ENCODE results near the gene CCR8. TPM values are rescaled to one million over a fixed set of nuclear protein-coding genes. Genes with fewer than 3 reads are reported as not detected.

CCR8 gene
- total and polyA plus RNA-seq, 3 experiments from 2014 or later: 2.1 to 5.3 (median 2.9) TPM

GRCh38 chr3:39287216-39288164, 42.0 kb upstream of the CCR8 start:
- H3K27ac ChIP-seq (ENCODE audit: low read depth, low read length): no peak overlapping the region
- no peaks in the 10 kb centered on the region for H3K9me3 ChIP-seq (ENCODE audit: low read length)
- Mint-ChIP-seq H3K36me3 (no peaks in the 10 kb centered on the region), H3K27ac (peak overlapping the region in 3 of 8 donors; percentile 9 to 83 (median 16)), H3K4me1 (peaks cover 21 to 52% (median 34%) of the 10 kb centered on the region in 3 donors), H3K27me3 (no peaks in the 10 kb centered on the region), H3K9me3 (no peaks in the 10 kb centered on the region), H3K4me3 (no peak overlapping the region)
- H3K4me3 ChIP-seq (ENCODE audit: low read length): no peak overlapping the region
- no peaks in the 10 kb centered on the region for H3K36me3 ChIP-seq (ENCODE audit: insufficient read depth, low read length)
- CTCF ChIA-PET: interaction anchor here (0.6 to 12.0 kb wide), 61 partner anchors 10 to 1782 kb away, joined by 3 to 253 read pairs (median 5); partner anchors contain the start of genes CX3CR1, GORASP1, SCN11A and TTC21A
- DNase-seq: no peak
- H3K4me1 ChIP-seq (ENCODE audit: insufficient read depth, low read length): peaks cover 13% of the 10 kb centered on the region
- POLR2A ChIA-PET: no interaction called here
- no peaks in the 10 kb centered on the region for H3K27me3 ChIP-seq (ENCODE audit: insufficient read depth, low read length, poor library complexity, severe bottlenecking)

DNA sequence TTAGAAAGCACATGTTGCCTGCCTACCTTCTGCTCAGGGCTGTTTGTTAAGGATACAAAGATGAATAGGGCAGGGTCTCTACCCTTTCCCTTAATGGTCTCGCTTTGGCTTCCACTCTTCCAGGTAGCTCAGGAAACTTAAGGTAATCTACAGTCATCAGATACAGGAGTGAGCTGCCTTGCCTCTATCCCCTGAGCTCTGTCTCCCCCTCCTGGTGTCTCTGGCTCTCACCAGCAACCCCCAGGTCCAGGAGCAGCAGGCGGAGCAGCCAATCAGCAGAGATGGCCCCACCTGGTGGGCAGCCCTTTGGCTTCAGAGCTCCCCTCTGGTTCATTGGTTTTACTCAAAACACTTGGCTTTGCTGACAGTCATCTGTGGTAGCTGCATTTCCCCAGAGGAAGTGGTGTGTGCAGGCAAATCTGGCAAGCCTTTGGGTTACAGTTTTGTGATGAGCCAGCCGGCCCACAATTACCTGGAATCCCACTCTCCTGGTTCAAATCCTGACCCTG, 41.2 kb upstream of the CCR8 start:
- H3K27ac Mint-ChIP-seq: peak overlapping the region in 7 of 8 donors; percentile 9 to 87 (median 72)
- ChIA-PET POLR2A (no interaction called here), CTCF (interaction anchor here (0.7 to 12.0 kb wide), 64 partner anchors 9 to 256 kb away, joined by 3 to 253 read pairs (median 4); partner anchors contain the start of genes CX3CR1, GORASP1, SCN11A and TTC21A)
- Histone ChIP-seq H3K4me1 (ENCODE audit: insufficient read depth, low read length) (peaks cover 13% of the 10 kb centered on the region), H3K4me3 (ENCODE audit: low read length) (no peak overlapping the region), H3K27ac (ENCODE audit: low read depth, low read length) (no peak overlapping the region), H3K36me3 (ENCODE audit: insufficient read depth, low read length) (no peaks in the 10 kb centered on the region), H3K27me3 (ENCODE audit: insufficient read depth, low read length, poor library complexity, severe bottlenecking) (no peaks in the 10 kb centered on the region), H3K9me3 (ENCODE audit: low read length) (no peaks in the 10 kb centered on the region)
- DNase-seq: peak; percentile 71 to 86 (median 73)
- peaks cover 17 to 45% (median 32%) of the 10 kb centered on the region in 3 donors for H3K4me1 Mint-ChIP-seq
- H3K27me3 Mint-ChIP-seq: peaks cover 0 to 2% of the 10 kb centered on the region in 2 donors
- no peaks in the 10 kb centered on the region for H3K36me3 Mint-ChIP-seq
- no peak overlapping the region for H3K4me3 Mint-ChIP-seq
- H3K9me3 Mint-ChIP-seq: no peaks in the 10 kb centered on the region

- Mint-ChIP-seq H3K27me3 (peaks cover 0 to 2% of the 10 kb centered on the region in 2 donors), H3K9me3 (no peaks in the 10 kb centered on the region), H3K36me3 (no peaks in the 10 kb centered on the region), H3K4me3 (no peak overlapping the region), H3K27ac (peak overlapping the region in 4 of 8 donors; percentile 47 to 79 (median 72)), H3K4me1 (peaks cover 17 to 45% (median 32%) of the 10 kb centered on the region in 3 donors)
- POLR2A ChIA-PET: no interaction called here
- Histone ChIP-seq H3K27me3 (ENCODE audit: insufficient read depth, low read length, poor library complexity, severe bottlenecking) (no peaks in the 10 kb centered on the region), H3K36me3 (ENCODE audit: insufficient read depth, low read length) (no peaks in the 10 kb centered on the region), H3K4me1 (ENCODE audit: insufficient read depth, low read length) (peaks cover 13% of the 10 kb centered on the region), H3K27ac (ENCODE audit: low read depth, low read length) (no peak overlapping the region), H3K9me3 (ENCODE audit: low read length) (no peaks in the 10 kb centered on the region), H3K4me3 (ENCODE audit: low read length) (no peak overlapping the region)
- no peak for DNase-seq
- CTCF ChIA-PET: interaction anchor here (0.6 to 12.0 kb wide), 50 partner anchors 8 to 252 kb away, joined by 3 to 253 read pairs (median 5); partner anchors contain the start of genes CX3CR1, GORASP1, SCN11A and TTC21A
Measured at GRCh38 chr3:39289107-39289506, 40.4 kb upstream of the CCR8 start.

DNA sequence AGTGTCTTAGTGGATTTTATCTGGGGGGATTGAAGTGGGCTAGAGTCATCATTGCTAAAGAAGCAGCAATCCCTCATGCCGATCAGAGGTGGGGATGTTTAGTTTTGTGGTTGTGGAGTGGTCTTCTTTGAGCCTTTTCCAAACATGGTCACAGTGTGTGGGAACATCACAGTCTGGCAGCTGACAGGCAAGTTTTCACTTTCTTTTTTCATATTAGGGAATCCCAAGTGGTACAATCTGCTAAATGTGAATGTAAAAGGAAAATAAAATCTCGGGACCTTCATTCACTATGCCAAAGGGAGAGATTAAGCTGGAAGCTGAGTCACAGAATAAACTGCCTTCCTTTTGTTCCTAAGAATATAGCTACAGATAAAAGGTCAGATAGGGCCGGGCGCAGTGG, 39.3 kb upstream of the CCR8 start:
- H3K27me3 Mint-ChIP-seq: peaks cover 0 to 2% of the 10 kb centered on the region in 2 donors
- H3K4me1 Mint-ChIP-seq: peaks cover 14 to 48% (median 32%) of the 10 kb centered on the region in 3 donors
- no peaks in the 10 kb centered on the region for H3K9me3 Mint-ChIP-seq
- Histone ChIP-seq H3K9me3 (ENCODE audit: low read length) (no peaks in the 10 kb centered on the region), H3K4me3 (ENCODE audit: low read length) (no peak overlapping the region), H3K27ac (ENCODE audit: low read depth, low read length) (no peak overlapping the region), H3K36me3 (ENCODE audit: insufficient read depth, low read length) (no peaks in the 10 kb centered on the region), H3K27me3 (ENCODE audit: insufficient read depth, low read length, poor library complexity, severe bottlenecking) (no peaks in the 10 kb centered on the region), H3K4me1 (ENCODE audit: insufficient read depth, low read length) (peaks cover 17% of the 10 kb centered on the region)
- no peaks in the 10 kb centered on the region for H3K36me3 Mint-ChIP-seq
- POLR2A ChIA-PET: interaction anchor here (0.6 kb wide), 2 partner anchors 28 to 124 kb away, joined by 3 to 4 read pairs; no protein-coding TSS in a partner anchor
- CTCF ChIA-PET: interaction anchor here (0.6 to 12.0 kb wide), 16 partner anchors 11 to 204 kb away, joined by 3 to 253 read pairs (median 4); partner anchors contain the start of genes CX3CR1 and XIRP1
- no peak overlapping the region for H3K4me3 Mint-ChIP-seq
- no peak for DNase-seq
- peak overlapping the region in 4 of 8 donors; percentile 13 to 56 (median 32) for H3K27ac Mint-ChIP-seq

GRCh38 chr3:39291903-39292329, 37.6 kb upstream of the CCR8 start:
- Mint-ChIP-seq H3K27ac (peak overlapping the region in 3 of 8 donors; percentile 56 to 78 (median 78)), H3K4me3 (no peak overlapping the region), H3K4me1 (peaks cover 14 to 53% (median 32%) of the 10 kb centered on the region in 3 donors), H3K9me3 (peaks cover 0 to 2% (median 0%) of the 10 kb centered on the region in 5 donors), H3K27me3 (peaks cover 3 to 6% of the 10 kb centered on the region in 2 donors), H3K36me3 (no peaks in the 10 kb centered on the region)
- ChIA-PET CTCF (interaction anchor here (0.6 to 12.0 kb wide), 47 partner anchors 10 to 770 kb away, joined by 3 to 253 read pairs (median 5); partner anchors contain the start of genes CX3CR1 and XIRP1), POLR2A (no interaction called here)
- peak; percentile 51 to 77 (median 66) for DNase-seq
- no peaks in the 10 kb centered on the region for H3K9me3 ChIP-seq (ENCODE audit: low read length)
- no peaks in the 10 kb centered on the region for H3K36me3 ChIP-seq (ENCODE audit: insufficient read depth, low read length)
- no peak overlapping the region for H3K27ac ChIP-seq (ENCODE audit: low read depth, low read length)
- H3K4me1 ChIP-seq (ENCODE audit: insufficient read depth, low read length): peaks cover 17% of the 10 kb centered on the region
- no peak overlapping the region for H3K4me3 ChIP-seq (ENCODE audit: low read length)
- H3K27me3 ChIP-seq (ENCODE audit: insufficient read depth, low read length, poor library complexity, severe bottlenecking): no peaks in the 10 kb centered on the region

DNA sequence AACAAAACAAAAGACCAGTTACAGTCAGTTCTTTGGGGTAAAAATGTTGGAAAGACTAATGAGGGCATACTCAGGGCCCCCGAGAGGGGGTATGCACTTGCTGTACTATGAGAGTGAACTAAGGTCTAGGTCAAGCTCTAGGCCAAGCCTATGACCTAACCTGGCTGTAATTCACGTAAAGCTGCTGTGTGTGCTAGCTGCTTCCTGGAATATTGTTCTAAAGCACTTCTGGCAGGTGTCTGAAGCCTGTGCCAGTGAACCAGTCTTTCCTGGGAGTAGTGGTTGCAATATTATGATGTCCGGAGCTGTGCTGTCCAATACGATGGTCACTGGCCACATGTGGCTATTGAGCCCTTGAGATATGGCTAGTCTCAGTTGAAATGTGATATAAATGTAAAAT, 36.5 kb upstream of the CCR8 start:
- no peak overlapping the region for H3K27ac ChIP-seq (ENCODE audit: low read depth, low read length)
- no peak overlapping the region for H3K4me3 ChIP-seq (ENCODE audit: low read length)
- H3K4me3 Mint-ChIP-seq: no peak overlapping the region
- peaks cover 0 to 4% (median 3%) of the 10 kb centered on the region in 5 donors for H3K9me3 Mint-ChIP-seq
- peaks cover 3 to 7% of the 10 kb centered on the region in 2 donors for H3K27me3 Mint-ChIP-seq
- H3K36me3 Mint-ChIP-seq: peaks cover 0 to 4% (median 0%) of the 10 kb centered on the region in 3 donors
- ChIA-PET CTCF (interaction anchor here (0.9 to 12.0 kb wide), 17 partner anchors 14 to 200 kb away, joined by 3 to 253 read pairs (median 6); partner anchors contain the start of genes GORASP1, TTC21A and XIRP1), POLR2A (no interaction called here)
- no peaks in the 10 kb centered on the region for H3K9me3 ChIP-seq (ENCODE audit: low read length)
- H3K4me1 Mint-ChIP-seq: peaks cover 14 to 45% (median 28%) of the 10 kb centered on the region in 3 donors
- no peaks in the 10 kb centered on the region for H3K27me3 ChIP-seq (ENCODE audit: insufficient read depth, low read length, poor library complexity, severe bottlenecking)
- peaks cover 16% of the 10 kb centered on the region for H3K4me1 ChIP-seq (ENCODE audit: insufficient read depth, low read length)
- peak overlapping the region in 1 of 8 donors; percentile 29 for H3K27ac Mint-ChIP-seq
- no peaks in the 10 kb centered on the region for H3K36me3 ChIP-seq (ENCODE audit: insufficient read depth, low read length)
- no peak for DNase-seq

GRCh38 chr3:39294446-39295183, 34.9 kb upstream of the CCR8 start:
- Histone ChIP-seq H3K36me3 (ENCODE audit: insufficient read depth, low read length) (no peaks in the 10 kb centered on the region), H3K4me3 (ENCODE audit: low read length) (no peak overlapping the region), H3K27ac (ENCODE audit: low read depth, low read length) (no peak overlapping the region), H3K27me3 (ENCODE audit: insufficient read depth, low read length, poor library complexity, severe bottlenecking) (no peaks in the 10 kb centered on the region), H3K9me3 (ENCODE audit: low read length) (peaks cover 10% of the 10 kb centered on the region), H3K4me1 (ENCODE audit: insufficient read depth, low read length) (peaks cover 9% of the 10 kb centered on the region)
- ChIA-PET POLR2A (no interaction called here), CTCF (interaction anchor here (1.6 to 8.9 kb wide), 2 partner anchors 105 to 167 kb away, joined by 4 to 135 read pairs; no protein-coding TSS in a partner anchor)
- DNase-seq: peak in 1 of 5 donors; percentile 55
- Mint-ChIP-seq H3K27me3 (peaks cover 4 to 15% of the 10 kb centered on the region in 2 donors), H3K27ac (peak overlapping the region in 6 of 8 donors; percentile 12 to 90 (median 48)), H3K4me1 (peaks cover 5 to 29% (median 19%) of the 10 kb centered on the region in 3 donors), H3K36me3 (peaks cover 0 to 13% (median 0%) of the 10 kb centered on the region in 3 donors), H3K4me3 (no peak overlapping the region), H3K9me3 (peaks cover 8 to 15% (median 12%) of the 10 kb centered on the region in 5 donors)

All from CD8-positive, alpha-beta memory T cell (primary cell).